ENCODE data around the gene NCOR2.

The NCOR2 gene

GRCh38 chr12:124558313-124558712 lies 9.1 kb downstream of the NCOR2 start:
- no peak for DNase-seq

- peak; percentile 58 for DNase-seq
Observed at GRCh38 chr12:124557518-124558223, 9.7 kb downstream of the NCOR2 start.

GRCh38 chr12:124556896-124557501 lies 10.4 kb downstream of the NCOR2 start:
- no peak for DNase-seq

- no peak for DNase-seq
Observed at GRCh38 chr12:124556074-124556466, 11.3 kb downstream of the NCOR2 start.

GRCh38 chr12:124555168-124556073 lies 12.0 kb downstream of the NCOR2 start:
- DNase-seq, result no peak

- DNase-seq, result no peak
Observed at GRCh38 chr12:124554429-124555029, 12.9 kb downstream of the NCOR2 start.

GRCh38 chr12:124553862-124554428 lies 13.5 kb downstream of the NCOR2 start:
- DNase-seq, result no peak

GRCh38 chr12:124551268-124552144 lies 15.9 kb downstream of the NCOR2 start:
- peak; percentile 70 for DNase-seq

- DNase-seq, result no peak
Observed at GRCh38 chr12:124550123-124551089, 17.0 kb downstream of the NCOR2 start.

GRCh38 chr12:124549629-124550028 lies 17.8 kb downstream of the NCOR2 start:
- DNase-seq, result no peak

GRCh38 chr12:124548854-124549378 lies 18.5 kb downstream of the NCOR2 start:
- DNase-seq, result peak; percentile 56

- no peak for DNase-seq
Observed at GRCh38 chr12:124547626-124548025, 19.8 kb downstream of the NCOR2 start.

- DNase-seq, result no peak
Observed at GRCh38 chr12:124545508-124546418, 21.6 kb downstream of the NCOR2 start.

- DNase-seq, result no peak
Observed at GRCh38 chr12:124544983-124545382, 22.4 kb downstream of the NCOR2 start.

GRCh38 chr12:124544311-124544970 lies 23.0 kb downstream of the NCOR2 start:
- DNase-seq, result peak; percentile 90

GRCh38 chr12:124543590-124544310 lies 23.7 kb downstream of the NCOR2 start:
- peak; percentile 91 for DNase-seq

GRCh38 chr12:124543052-124543589 lies 24.3 kb downstream of the NCOR2 start:
- no peak for DNase-seq

Measured in retina (tissue), 1 donor.